Neural cell (in vitro differentiated cells): ENCODE results near the gene CATSPER1.

Experiments
- EP300 ChIP-seq: fragments of 450-650 bp; conservative IDR thresholded peaks from 2 replicates; pipeline ENCODE4 v1.6.1; 2014; ENCODE audit warnings: antibody characterized with exemption, mild to moderate bottlenecking, moderate library complexity; ENCODE audit not compliant: poor library complexity, severe bottlenecking
- EZH2 ChIP-seq: fragments of 200-600, 300-800 bp; shearing (Covaris generic), sonication (generic); IDR thresholded peaks from 2 replicates; pipeline ENCODE4 v1.6.1; 2014; ENCODE audit warnings: antibody characterized with exemption, low read length, borderline replicate concordance, mild to moderate bottlenecking; ENCODE audit not compliant: insufficient read depth, poor library complexity, severe bottlenecking
- MXI1 ChIP-seq: fragments of 450-650 bp; conservative IDR thresholded peaks from 2 replicates; pipeline ENCODE4 v1.6.1; 2014; ENCODE audit warnings: antibody characterized with exemption, mild to moderate bottlenecking; ENCODE audit not compliant: poor library complexity, severe bottlenecking
- RAD21 ChIP-seq: fragments of 450-650 bp; conservative IDR thresholded peaks from 2 replicates; pipeline ENCODE4 v1.6.1; 2014; ENCODE audit warnings: antibody characterized with exemption, mild to moderate bottlenecking, moderate library complexity
- TAF1 ChIP-seq: IDR thresholded peaks from 2 replicates; pipeline ENCODE4 v1.6.1; 2012; ENCODE audit warnings: low read depth
- TF ChIP-seq, protein P1 (sequence below): fragments of 450-650 bp; IDR thresholded peaks from 2 replicates; pipeline ENCODE4 v1.5.1; 2014; ENCODE audit warnings: antibody characterized with exemption, mild to moderate bottlenecking, moderate library complexity; ENCODE audit not compliant: poor library complexity, severe bottlenecking

DNA sequence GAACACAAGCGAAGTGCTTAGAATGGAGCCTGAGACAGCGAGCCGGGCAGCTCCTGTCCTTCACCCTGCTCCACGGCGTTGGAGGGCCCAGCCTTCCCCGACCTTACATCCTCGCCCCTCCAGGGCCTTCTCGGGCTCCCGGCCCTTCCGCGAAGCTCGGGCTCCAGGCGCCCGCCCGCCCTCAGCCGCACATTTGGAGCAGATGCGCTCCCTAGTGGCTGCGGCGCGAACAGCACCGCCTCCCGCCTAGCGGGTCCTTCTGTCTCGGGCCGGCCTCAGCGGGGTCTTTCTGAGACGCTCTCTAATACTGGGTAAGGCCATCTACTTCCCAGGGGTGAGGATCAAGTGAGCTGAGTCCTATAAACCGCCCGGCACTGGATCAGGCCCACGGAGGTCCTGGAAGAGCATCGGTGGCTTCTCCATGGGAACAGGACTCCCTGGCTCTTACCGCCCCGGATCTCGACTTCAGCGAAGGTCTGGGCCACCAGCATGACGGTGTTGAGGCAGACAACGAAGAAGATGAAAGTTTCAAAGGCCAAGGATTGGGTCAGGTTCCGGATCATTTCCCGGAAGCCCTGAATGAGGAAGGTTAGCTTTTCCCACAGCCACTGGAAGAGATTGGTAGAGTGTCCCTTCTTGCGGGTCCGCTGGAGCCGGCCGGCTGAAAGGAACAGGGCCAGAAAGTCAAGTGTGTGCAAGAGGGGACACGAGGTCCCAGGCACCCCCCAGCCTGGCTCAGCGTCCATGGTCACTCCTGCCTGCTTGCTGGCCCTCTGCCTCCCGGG lies 3.7 kb downstream of the CATSPER1 start:
- no peak for TF ChIP-seq EZH2
- TF ChIP-seq, protein P1, sequence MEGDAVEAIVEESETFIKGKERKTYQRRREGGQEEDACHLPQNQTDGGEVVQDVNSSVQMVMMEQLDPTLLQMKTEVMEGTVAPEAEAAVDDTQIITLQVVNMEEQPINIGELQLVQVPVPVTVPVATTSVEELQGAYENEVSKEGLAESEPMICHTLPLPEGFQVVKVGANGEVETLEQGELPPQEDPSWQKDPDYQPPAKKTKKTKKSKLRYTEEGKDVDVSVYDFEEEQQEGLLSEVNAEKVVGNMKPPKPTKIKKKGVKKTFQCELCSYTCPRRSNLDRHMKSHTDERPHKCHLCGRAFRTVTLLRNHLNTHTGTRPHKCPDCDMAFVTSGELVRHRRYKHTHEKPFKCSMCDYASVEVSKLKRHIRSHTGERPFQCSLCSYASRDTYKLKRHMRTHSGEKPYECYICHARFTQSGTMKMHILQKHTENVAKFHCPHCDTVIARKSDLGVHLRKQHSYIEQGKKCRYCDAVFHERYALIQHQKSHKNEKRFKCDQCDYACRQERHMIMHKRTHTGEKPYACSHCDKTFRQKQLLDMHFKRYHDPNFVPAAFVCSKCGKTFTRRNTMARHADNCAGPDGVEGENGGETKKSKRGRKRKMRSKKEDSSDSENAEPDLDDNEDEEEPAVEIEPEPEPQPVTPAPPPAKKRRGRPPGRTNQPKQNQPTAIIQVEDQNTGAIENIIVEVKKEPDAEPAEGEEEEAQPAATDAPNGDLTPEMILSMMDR: peak; percentile 66
- TF ChIP-seq TAF1: no peak
- no peak for TF ChIP-seq EP300
- TF ChIP-seq MXI1: no peak
- TF ChIP-seq RAD21: peak; percentile 39
